ENCODE data around the gene CORO6. TPM values are rescaled to one million over a fixed set of nuclear protein-coding genes. Genes with fewer than 3 reads are reported as not detected.

The CORO6 gene
- total RNA-seq, 1 experiment from 2014 or later = 0.87 TPM

DNA sequence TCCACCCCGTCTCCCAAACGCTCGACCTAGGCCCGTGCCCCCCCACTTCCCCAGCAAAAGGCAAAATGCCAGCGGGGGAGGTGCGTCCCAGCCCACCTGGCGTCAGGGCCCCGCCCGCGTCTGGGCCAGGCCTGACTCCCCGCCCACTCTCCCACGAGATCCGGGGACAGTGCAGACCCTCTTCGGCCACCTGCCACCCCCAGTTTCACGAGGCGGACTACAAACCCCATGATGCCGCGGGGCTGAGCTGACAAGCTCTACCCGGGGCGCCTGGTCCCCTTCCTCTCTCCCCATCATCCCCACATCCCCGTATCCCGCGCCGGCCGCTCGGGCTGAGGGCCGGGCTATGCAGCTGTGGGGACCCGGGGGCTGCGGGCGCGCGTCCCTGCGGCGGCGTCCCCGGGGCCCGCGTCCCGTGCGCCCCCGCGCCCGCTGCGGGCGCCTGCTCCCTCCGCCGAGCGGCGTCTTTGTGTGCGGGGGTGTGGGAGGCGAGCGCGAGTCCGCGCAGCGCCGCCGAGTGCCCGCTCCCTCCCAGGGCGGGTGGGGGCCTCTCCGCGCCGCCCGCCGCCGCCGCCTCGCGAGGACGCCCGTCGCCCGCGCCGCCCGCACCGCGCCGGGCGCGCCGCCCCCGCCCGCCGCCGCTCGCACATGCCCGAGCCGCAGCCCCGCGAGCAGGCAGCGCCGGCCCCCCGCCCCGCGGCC lies 29.7 kb downstream of the CORO6 start, which contains the start of gene ANKRD13B:
Gene ANKRD13B (plus strand): TSS at position 283 of the 702 bp plus-strand sequence. CDS start 490 bp downstream, outside the sequence.
- no peak for DNase-seq (ENCODE audit: extremely low read depth, low read depth)

DNA sequence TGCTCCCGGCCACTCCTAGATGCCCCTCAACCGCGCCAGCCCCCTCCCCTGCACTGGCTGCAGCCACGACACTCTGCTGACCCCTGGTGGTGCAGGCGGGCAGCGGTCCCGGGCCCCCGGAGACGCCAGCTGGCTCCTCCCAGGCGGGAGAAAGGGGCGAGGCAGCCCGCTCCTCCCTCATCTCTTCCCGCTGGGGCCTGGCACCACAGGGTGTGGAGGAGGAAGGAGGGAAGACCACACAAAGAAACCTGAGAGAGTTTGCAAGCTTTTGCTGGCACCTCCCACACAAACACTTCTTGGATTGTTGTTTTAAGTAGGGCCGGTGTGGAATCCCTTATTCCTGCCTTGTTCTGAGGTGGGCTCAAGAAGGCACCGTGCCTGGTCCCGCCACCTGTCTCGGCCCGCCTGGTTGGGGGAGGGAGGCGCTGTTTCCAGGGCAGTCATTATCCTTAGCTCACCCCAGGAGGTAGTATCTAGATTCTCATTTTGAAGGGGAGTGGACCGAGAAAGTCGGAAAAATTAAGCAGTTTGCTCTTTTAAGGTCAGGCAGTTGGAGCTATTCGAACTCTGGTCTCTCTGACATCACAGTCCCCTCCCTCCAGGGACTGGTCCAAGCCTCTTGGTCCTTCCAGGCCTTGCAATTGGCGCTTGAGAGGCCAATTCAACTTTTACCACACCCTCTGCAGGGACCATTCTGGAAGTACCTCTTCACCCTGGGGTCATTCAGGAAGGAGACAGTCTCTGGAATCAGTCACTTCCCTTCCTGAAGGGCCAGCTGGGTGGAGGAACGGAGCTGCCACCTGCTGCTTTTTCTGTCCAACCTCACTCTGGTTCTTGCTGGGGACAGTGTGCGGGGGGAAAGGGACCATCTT lies 30.7 kb downstream of the CORO6 start:
- peak; percentile 86 for DNase-seq (ENCODE audit: extremely low read depth, low read depth)

DNA sequence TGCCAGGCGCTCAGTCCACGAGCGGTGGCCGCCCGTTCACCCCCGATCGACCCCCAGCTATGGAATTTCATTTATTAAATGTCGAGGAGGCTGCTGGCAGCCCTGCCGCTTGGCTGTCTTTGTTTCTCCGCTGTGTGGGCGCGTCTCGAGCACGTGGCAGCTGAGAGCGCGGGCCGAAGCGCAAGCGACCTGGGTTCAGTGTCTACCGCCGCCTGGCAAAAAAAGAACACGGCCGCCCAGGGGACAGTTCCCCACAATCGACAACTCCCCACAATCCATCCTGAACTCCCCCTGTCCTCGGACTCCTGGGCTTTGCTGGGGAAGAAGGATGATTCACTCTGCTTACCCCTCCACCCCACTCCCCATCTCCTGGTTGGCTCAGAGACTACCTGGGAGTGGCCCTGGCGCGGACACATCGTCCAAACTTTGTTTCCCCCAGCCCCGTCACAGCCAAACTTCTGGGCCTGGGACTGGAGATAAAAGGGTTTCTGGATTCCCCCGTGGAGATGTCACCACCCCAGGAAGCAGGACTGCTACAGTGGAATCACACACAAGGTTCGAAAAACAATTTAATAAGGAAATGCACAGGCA lies 31.5 kb downstream of the CORO6 start:
- no peak for DNase-seq (ENCODE audit: extremely low read depth, low read depth)

DNA sequence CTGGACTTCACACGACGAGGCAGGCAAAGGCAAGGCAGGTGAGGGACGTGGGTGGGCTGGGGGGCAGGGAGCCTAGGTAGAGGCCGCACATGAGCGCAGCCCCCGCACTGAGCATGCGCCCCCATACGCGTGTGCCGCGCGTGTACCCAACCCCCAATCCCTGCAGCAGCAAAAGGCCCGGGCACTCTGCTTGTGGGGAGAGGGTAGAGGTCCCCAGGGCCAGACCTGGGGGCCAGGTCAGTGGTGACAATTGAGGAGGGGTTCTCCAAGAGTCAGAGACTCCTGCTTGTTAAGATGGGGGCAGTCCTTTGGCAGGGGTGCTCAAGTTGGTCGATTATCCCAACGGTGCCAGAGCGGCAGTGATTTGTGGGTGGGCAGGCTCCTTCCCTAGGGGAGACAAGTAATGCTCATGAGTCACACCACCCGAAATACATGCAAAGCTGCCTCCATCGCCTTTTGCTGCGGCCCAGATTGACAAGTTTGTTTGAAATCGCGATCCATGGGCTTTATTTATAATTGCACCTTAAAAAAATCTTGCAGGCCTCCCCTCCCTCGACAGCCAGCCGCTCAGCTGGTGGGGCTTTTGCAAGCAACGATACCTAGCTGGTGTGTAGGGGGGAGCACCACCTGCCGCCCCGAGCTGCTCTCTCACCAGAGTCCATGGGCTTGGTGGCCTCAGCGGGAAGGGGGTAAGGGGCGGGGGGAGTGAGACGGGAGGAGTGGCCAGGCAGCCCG lies 32.1 kb downstream of the CORO6 start:
- no peak for DNase-seq (ENCODE audit: extremely low read depth, low read depth)

GRCh38 chr17:29589524-29590410 lies 32.9 kb downstream of the CORO6 start, which contains the start of gene GIT1:
TSS of gene GIT1 (minus strand) at chr17:29589648. CDS start at chr17:29589378, 270 bp downstream.
- peak; percentile 81 for DNase-seq (ENCODE audit: extremely low read depth, low read depth)

- DNase-seq (ENCODE audit: extremely low read depth, low read depth) = no peak
Measured at GRCh38 chr17:29588562-29589411, 33.9 kb downstream of the CORO6 start.

DNA sequence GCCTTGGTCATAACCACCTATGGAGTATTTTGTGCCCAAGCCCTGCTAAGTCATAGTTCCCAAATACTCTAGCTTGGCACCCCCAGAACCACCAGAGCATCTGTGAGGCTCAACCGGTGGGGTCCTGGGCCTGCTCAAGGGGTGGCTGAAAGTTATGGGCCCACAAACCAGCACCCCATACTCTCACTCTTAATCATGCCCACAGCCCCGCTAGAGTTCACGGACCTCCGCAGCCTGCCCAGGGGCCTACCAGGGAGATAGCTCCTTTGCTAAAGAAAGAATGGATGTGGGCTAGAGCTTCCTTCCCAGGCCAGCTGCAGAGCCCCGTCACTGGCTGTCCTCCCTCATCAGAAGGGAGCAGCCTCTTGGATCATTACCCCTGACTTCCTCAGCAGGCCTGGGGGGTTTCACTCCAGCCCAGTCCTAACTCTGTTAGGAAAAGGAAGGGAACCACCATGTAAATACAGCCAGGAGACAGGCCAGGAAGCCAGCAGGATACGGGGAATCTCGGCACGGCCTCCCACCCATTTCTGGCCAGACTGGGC lies 34.6 kb downstream of the CORO6 start:
- no peak for DNase-seq (ENCODE audit: extremely low read depth, low read depth)

DNA sequence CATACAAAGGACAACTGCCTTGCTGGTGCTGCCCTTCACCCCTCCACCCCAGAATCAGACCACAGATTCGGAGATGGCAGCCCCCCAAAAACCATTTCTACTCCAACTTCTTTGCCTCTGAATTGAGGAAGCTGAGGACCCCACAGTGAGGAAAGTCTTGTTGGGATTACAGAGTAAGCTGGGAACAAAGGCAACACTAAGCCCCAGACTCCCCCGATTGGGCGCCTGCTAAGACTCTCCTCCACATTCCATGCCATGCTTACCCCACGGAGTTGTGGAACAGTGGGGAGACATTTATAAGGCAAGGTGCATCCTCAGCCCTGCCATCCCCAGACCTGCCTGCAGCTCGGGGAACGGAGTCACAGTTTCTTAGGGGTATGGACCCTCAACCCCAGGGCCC lies 35.1 kb downstream of the CORO6 start:
- DNase-seq (ENCODE audit: extremely low read depth, low read depth) = no peak

- no peak for DNase-seq (ENCODE audit: extremely low read depth, low read depth)
Measured at GRCh38 chr17:29586676-29587469, 35.8 kb downstream of the CORO6 start.

DNA sequence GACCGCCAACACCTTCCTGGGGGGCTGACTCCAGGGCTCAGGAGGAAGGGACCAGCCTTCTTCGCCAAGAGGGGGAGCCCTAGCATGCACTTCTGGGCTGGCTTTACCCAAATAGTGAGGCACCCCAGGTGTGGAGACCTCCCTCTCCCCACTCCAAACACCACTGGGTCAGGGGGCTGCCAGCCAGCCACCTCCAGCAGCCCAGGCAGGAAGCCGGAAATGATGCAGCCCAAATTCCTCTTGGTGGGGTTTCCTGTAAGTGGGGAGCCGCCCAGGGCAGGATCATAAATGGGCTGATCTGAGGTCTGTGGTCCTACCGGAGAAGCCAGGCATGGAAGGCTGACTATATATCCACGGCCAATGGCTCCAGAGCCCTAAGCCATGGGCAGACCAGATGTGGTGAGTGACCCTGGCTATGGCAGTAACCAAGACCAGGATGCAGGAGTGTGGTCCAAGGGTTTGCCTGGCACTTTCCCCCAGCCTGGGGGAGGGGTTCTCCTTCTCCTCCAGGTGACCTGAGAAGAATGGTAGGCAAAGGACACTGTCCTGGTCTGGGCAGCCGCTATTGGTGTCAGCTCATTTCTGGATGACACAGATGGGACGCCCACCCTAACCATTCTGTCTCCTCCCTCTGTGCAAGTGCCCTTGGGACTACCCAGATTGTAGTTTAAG lies 37.5 kb downstream of the CORO6 start:
- no peak for DNase-seq (ENCODE audit: extremely low read depth, low read depth)

- DNase-seq (ENCODE audit: extremely low read depth, low read depth) = peak; percentile 38
Measured at GRCh38 chr17:29584452-29585079, 38.1 kb downstream of the CORO6 start.

DNA sequence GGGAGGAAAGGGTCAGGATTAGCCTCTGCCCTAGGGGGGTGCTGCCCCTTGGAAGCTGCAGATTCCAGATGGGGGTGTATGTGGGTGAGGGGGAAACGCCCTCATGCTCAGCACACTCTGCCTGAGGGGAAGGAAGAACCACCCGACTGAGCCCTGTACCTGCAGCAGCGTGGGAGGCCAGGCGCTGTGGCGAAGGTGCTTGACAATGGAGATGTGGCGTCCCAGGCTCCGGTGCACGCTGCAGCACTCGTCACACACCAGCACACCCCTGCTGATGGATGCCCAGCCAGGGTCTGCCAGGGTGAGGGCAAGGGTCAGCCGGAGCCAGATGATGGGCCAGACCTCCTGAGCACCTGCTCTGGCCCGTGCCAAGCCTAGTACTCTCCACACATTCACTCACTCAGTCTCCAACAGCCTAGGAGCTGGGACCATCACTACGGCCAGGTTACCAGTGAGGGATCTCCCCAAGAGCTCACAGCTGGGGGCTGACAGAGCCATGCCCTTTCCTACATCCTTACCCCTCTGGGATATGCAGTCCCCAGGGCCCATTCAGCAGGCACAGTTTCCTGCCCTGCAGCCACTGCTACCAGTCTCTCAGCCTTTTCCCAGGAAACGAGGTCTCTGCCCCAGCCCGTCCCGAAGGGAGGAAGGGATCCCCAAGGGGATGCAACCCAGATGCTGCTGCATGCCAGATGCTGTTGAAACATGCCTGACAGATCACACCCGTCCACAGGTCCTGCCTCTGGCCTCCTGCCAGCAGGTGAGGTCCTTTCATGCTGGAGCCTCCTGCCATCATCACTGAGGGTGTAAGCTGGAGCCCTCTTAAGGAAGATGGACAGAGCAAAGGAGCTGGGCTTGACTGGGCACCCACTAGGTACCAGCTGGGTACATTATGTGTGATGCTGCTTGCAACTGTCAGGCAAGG lies 39.1 kb downstream of the CORO6 start:
- no peak for DNase-seq (ENCODE audit: extremely low read depth, low read depth)

- DNase-seq (ENCODE audit: extremely low read depth, low read depth) = no peak
Measured at GRCh38 chr17:29582772-29583171, 39.9 kb downstream of the CORO6 start.

DNA sequence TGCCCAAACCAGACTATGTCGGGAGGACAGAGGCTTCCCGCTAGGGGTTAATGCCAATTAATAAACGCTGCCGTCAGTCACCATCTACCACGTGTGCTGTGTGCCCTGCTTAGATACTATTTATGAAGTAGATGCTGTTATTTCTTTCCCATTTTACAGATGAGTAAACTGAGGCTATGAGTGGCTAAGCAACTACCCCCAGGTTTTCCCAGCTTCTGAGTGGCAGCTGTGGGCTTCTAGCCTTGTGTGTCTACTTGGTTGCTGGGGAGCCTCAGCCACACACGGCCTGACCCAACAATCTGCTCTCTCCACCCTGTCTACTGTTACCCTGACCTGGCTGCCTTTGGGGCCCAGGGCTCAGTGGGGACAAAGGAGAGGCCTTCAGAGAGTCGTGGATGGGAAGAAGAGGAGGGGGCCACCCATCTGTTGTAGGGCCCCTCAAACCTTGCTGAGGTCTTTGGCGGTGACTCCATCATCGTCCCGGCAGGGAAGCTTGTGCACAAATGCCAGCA lies 40.4 kb downstream of the CORO6 start:
- DNase-seq (ENCODE audit: extremely low read depth, low read depth) = no peak

DNA sequence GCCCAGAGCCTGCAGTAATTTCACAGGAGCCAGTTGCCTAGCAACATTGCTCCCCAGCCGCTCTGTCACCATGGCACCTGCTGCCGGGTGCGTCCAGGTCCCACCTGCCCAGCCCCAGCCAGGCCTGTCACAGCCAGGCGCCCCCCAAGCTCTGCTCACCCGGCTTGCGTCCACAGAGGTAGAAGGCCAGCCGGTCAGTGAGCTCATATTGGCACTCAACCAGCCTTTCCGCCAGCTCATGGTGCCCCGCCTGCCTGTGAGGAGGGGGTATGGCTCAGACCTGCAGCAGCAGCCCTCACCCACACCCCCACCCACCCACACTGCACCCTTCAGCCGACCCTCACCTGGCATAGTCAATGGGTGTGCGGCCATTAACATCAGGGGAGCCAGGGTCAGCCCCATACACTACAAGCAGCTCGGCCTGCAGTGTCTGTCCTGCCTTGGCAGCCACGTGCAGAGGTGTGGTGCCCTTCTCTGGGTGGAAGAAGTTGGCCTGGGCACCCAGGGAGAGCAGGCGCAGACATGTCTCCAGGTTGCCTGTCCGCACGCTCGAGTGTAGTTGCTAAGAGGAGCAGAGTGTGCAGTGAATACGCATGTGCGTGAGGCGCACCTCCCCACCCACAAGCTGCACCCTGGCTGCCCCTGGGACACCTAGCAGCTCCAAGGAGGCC lies 41.0 kb downstream of the CORO6 start:
- DNase-seq (ENCODE audit: extremely low read depth, low read depth) = no peak
